Mammary microvascular endothelial cell (primary cell): ENCODE results near the gene CT45A10. TPM values are rescaled to one million over a fixed set of nuclear protein-coding genes. Genes with fewer than 3 reads are reported as not detected.

Experiments
- total RNA-seq: library from RNA; depleted of rRNA; stranded (reverse); fragments of >200 nt; gene quantifications from 2 replicates; pipeline ENCODE4 v1.2.3, GENCODE V29; 2015

The CT45A10 gene, protein sequence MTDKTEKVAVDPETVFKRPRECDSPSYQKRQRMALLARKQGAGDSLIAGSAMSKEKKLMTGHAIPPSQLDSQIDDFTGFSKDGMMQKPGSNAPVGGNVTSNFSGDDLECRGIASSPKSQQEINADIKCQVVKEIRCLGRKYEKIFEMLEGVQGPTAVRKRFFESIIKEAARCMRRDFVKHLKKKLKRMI
- not detected in 2 replicates for total RNA-seq

DNA sequence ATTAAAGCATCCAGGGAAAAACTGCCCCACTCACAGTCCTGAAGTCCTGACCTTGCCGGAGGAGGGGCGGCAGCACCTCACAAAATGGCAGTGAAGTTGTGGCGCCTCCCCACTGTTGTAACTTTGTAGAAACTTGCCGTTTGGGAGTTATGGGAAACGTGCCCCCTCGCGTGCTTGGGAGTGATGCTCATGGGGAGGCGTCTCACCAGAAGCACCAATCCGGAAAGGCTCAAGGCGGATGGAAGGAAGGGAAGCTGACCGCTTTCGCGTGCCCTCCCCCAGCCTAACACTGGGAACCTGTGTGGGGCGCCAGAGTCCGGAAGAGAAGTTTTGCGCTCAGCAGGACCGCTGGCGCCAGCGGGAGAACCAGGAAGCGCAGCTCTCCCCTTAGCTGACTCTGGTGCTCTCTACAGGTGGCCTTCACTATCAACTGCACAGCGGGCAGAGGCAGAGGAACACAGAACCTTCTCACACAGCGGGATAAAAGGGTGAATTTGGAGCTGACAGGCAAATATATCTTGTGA is at the start of gene CT45A10, which contains the start of gene SAGE1:
Gene CT45A10, minus strand, starts transcription at position 151 of the 524 bp plus-strand sequence. CDS start 8,100 bp downstream, outside the sequence.
Gene SAGE1, plus strand, starts transcription at position 423 of the 524 bp plus-strand sequence. CDS start 2,527 bp downstream, outside the sequence.

DNA sequence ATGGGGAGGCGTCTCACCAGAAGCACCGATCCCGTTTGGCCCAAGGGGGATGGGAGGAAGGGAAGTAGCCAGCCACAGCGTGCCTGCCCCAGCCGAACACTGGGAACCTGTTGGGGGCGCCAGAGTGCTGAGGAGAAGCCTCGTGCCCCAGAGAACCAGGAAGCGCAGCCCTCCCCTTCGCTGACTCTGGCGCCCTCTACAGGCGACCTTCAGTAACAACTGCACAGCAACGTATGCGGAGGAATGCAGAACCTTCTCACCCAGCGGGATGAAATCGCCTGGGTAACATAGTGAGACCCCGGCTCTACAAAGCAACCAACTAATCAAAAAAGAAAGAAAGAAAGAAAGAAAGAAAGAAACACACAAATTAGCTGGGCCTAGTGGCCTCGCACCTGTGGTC is 21.5 kb downstream of the CT45A10 start, which contains the start of gene CT45A9:
Gene CT45A9, minus strand, starts transcription at position 101 of the 400 bp plus-strand sequence. CDS start 3,751 bp downstream, outside the sequence.

GRCh38 chrX:135854438-135854837 is 38.8 kb downstream of the CT45A10 start, which contains the start of gene CT45A8:
Gene CT45A8 (minus strand): TSS chrX:135854538. CDS start chrX:135850783, 3,755 bp downstream.

DNA sequence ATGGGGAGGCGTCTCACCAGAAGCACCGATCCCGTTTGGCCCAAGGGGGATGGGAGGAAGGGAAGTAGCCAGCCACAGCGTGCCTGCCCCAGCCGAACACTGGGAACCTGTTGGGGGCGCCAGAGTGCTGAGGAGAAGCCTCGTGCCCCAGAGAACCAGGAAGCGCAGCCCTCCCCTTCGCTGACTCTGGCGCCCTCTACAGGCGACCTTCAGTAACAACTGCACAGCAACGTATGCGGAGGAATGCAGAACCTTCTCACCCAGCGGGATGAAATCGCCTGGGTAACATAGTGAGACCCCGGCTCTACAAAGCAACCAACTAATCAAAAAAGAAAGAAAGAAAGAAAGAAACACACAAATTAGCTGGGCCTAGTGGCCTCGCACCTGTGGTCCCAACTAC is 56.1 kb downstream of the CT45A10 start, which contains the start of gene CT45A7:
Gene CT45A7, minus strand, starts transcription at position 101 of the 400 bp plus-strand sequence. CDS start 3,747 bp downstream, outside the sequence.

Other genes with a start within 250 kb of the CT45A10 start
- gene CT45A1, start 179.8 kb downstream of the CT45A10 start, total RNA-seq: not detected in 2 replicates
- gene CT45A3, start 125.3 kb downstream of the CT45A10 start, total RNA-seq: not detected in 2 replicates
- gene CT45A5, start 107.9 kb downstream of the CT45A10 start, total RNA-seq: not detected in 2 replicates
- gene CT45A6, start 90.7 kb downstream of the CT45A10 start, total RNA-seq: not detected in 2 replicates
- not detected in 2 replicates for gene CT45A2, start 73.4 kb downstream of the CT45A10 start, total RNA-seq
- not detected in 2 replicates for gene CT45A7, start 56.2 kb downstream of the CT45A10 start, total RNA-seq
- gene CT45A8, start 38.9 kb downstream of the CT45A10 start, total RNA-seq: not detected in 2 replicates
- gene CT45A9, start 21.6 kb downstream of the CT45A10 start, total RNA-seq: not detected in 2 replicates
- gene SAGE1, start 272 bp upstream of the CT45A10 start, total RNA-seq: not detected in 2 replicates
- 15.9 and 16.4 TPM in 2 replicates for gene MMGT1, start 80.5 kb upstream of the CT45A10 start, total RNA-seq
- gene SLC9A6, start 92.0 kb upstream of the CT45A10 start, total RNA-seq: 11.8 and 16.9 TPM in 2 replicates